RWPE2 (cell line): Measurements from ENCODE around the gene CCDC158.
"Not testable (repeated sequence)": the region's sequence is repeated elsewhere in the genome, so short reads cannot be mapped to it uniquely, and the experiment has no call there.

Experiments
- ATAC-seq: fragments of 200-7000 bp; cut with Tn5 transposase; 3 replicates; pipeline ENCODE4 v1.9.1; 2021; ENCODE audit warnings: low read depth
- DNase-seq: peaks from one replicate; pipeline ENCODE4 v3.0.0-alpha.2; 2020; ENCODE audit warnings: low spot score
- H3K27ac ChIP-seq: fragments of 450-650 bp; 2 replicates; pipeline ENCODE4 v1.5.1; 2017; ENCODE audit warnings: mild to moderate bottlenecking; ENCODE audit not compliant: poor library complexity, severe bottlenecking
- H3K27me3 ChIP-seq: fragments of 250-450 bp; sonication (Bioruptor Pico); 2 replicates; pipeline ENCODE4 v1.5.1; 2021; ENCODE audit warnings: mild to moderate bottlenecking, moderate library complexity; ENCODE audit not compliant: insufficient read depth, poor library complexity, severe bottlenecking
- H3K36me3 ChIP-seq: fragments of 250-450 bp; sonication (Bioruptor Pico); 2 replicates; pipeline ENCODE4 v1.5.1; 2020; ENCODE audit warnings: low read depth, mild to moderate bottlenecking, moderate library complexity
- H3K4me1 ChIP-seq: fragments of 250-450 bp; sonication (Bioruptor Pico); 2 replicates; pipeline ENCODE4 v1.5.1; 2021; ENCODE audit warnings: mild to moderate bottlenecking, moderate library complexity; ENCODE audit not compliant: insufficient read depth, poor library complexity, severe bottlenecking
- H3K4me3 ChIP-seq: fragments of 250-450 bp; sonication (Bioruptor Pico); 2 replicates; pipeline ENCODE4 v1.5.1; 2021; ENCODE audit warnings: mild to moderate bottlenecking, moderate library complexity; ENCODE audit not compliant: severe bottlenecking
- H3K9me3 ChIP-seq: fragments of 250-450 bp; sonication (Bioruptor Pico); 2 replicates; pipeline ENCODE4 v1.5.1; 2021; ENCODE audit warnings: mild to moderate bottlenecking, moderate library complexity; ENCODE audit not compliant: severe bottlenecking
- TF ChIP-seq, protein P1 (sequence below): fragments of 450-650 bp; IDR thresholded peaks from one replicate; pipeline ENCODE4 v1.5.1; 2017; ENCODE audit warnings: mild to moderate bottlenecking, moderate library complexity; ENCODE audit not compliant: poor library complexity, severe bottlenecking

The CCDC158 gene

DNA sequence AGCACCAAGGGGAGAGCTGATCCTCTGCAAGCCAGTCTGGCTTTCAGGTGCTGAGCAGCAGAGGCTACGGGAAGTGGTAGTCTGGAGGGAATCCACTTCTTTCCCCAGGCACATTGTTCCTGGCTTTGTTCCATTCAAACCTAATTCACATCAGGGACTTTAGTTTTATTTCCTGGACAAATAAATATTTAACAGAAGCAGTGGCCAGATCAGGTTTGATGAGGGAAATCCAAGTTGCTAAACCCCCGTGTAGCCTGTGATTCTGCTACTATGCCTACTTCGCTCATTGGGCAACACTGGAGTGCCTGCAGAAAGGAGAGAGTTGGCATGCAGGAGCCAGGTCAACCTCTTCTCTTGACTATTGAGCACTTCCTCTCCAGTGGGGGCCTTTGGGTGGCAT, 128.2 kb downstream of the CCDC158 start:
- DNase-seq (no peak), ATAC-seq (no peak)
- Histone ChIP-seq H3K4me1 (no peaks in the 10 kb centered on the region), H3K27ac (no peak overlapping the region), H3K36me3 (no peaks in the 10 kb centered on the region), H3K27me3 (no peaks in the 10 kb centered on the region), H3K9me3 (peaks cover 2% of the 10 kb centered on the region), H3K4me3 (no peak overlapping the region)
- TF ChIP-seq, protein P1, sequence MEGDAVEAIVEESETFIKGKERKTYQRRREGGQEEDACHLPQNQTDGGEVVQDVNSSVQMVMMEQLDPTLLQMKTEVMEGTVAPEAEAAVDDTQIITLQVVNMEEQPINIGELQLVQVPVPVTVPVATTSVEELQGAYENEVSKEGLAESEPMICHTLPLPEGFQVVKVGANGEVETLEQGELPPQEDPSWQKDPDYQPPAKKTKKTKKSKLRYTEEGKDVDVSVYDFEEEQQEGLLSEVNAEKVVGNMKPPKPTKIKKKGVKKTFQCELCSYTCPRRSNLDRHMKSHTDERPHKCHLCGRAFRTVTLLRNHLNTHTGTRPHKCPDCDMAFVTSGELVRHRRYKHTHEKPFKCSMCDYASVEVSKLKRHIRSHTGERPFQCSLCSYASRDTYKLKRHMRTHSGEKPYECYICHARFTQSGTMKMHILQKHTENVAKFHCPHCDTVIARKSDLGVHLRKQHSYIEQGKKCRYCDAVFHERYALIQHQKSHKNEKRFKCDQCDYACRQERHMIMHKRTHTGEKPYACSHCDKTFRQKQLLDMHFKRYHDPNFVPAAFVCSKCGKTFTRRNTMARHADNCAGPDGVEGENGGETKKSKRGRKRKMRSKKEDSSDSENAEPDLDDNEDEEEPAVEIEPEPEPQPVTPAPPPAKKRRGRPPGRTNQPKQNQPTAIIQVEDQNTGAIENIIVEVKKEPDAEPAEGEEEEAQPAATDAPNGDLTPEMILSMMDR: no peak

- H3K36me3 ChIP-seq, H3K27ac ChIP-seq, DNase-seq, H3K4me1 ChIP-seq, H3K27me3 ChIP-seq, H3K9me3 ChIP-seq, ATAC-seq, H3K4me3 ChIP-seq: not testable (repeated sequence)
Observed at GRCh38 chr4:76287811-76288210, 133.1 kb downstream of the CCDC158 start.

GRCh38 chr4:76283900-76284299, 137.0 kb downstream of the CCDC158 start:
- TF ChIP-seq, protein P1: no peak
- no peak overlapping the region for H3K4me3 ChIP-seq
- H3K27me3 ChIP-seq: no peaks in the 10 kb centered on the region
- no peaks in the 10 kb centered on the region for H3K4me1 ChIP-seq
- H3K36me3 ChIP-seq: no peaks in the 10 kb centered on the region
- DNase-seq (no peak), ATAC-seq (no peak)
- no peak overlapping the region for H3K27ac ChIP-seq
- H3K9me3 ChIP-seq: no peaks in the 10 kb centered on the region

DNA sequence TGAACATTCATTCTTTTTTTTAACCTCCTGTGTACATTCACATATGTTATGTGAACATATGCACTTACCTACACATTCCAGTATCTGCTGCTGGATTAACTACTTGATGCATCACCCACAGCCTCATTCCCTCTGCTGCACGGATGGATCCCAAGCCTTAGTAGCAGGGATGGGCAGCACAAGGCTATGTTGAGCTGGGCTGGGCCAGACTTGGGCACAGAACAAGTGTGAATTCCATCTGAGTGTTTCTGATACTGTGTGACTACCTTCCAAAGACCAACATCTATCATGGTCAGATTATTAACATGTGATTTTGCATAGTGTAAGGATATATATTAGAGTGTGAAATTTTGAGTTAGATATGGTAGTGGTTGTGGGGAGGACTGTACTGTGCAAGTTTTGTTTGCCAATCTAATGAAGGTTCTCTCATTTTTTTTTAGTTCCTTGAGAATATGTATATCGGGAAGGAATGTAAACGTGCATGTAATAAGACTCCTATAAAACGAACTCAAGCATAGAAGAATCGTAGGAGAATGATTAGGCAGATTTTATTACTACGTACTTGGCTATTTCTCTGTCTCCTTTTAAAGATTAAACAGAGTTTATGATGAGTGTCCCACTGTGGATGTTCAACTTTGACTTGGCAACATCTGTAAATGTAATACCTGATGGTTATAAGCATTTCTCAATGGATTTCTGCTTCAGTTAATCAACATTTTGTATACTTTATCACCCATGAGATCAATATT, 137.8 kb downstream of the CCDC158 start:
- no peaks in the 10 kb centered on the region for H3K36me3 ChIP-seq
- DNase-seq (no peak), ATAC-seq (no peak)
- TF ChIP-seq, protein P1: no peak
- H3K9me3 ChIP-seq: no peaks in the 10 kb centered on the region
- no peaks in the 10 kb centered on the region for H3K27me3 ChIP-seq
- H3K4me1 ChIP-seq: no peaks in the 10 kb centered on the region
- no peak overlapping the region for H3K27ac ChIP-seq
- H3K4me3 ChIP-seq: no peak overlapping the region

DNA sequence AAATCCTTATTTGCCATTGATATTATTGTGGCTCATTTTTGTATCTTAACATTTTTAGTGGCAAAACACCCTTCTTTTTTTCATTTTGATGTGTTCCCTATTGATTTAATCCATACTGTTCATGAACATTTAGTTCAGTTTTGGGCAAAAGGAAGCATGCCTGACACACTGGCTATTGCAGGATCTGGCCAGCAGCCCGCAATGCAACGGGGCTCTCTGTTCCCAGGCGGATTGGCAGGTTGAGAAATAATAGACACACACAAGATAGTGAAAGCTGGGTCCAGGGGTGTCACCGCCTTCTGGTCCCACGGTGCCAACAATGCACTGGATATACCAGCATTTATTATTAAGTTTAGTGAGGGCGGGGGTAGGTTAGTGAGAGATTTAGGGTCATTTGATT, 139.3 kb downstream of the CCDC158 start:
- H3K9me3 ChIP-seq, H3K36me3 ChIP-seq, H3K27me3 ChIP-seq, DNase-seq, H3K27ac ChIP-seq, ATAC-seq, H3K4me1 ChIP-seq, H3K4me3 ChIP-seq: not testable (repeated sequence)
